Mesothelial cell of epicardium (in vitro differentiated cells): ENCODE results near the gene OSGIN1. TPM values are rescaled to one million over a fixed set of nuclear protein-coding genes. Genes with fewer than 3 reads are reported as not detected.

Experiments used
- DNase-seq, 2 experiments: peaks; one replicate each; pipeline ENCODE4 v3.0.0; 2021; ENCODE audit warnings: low spot score in 2 of 2; ENCODE audit not compliant: unreplicated experiment in 2 of 2
- H3K27ac Mint-ChIP-seq: 2 replicates; pipeline ENCODE4 v1.8.0; 2021; ENCODE audit warnings: mixed read lengths
- H3K27me3 Mint-ChIP-seq: 2 replicates; pipeline ENCODE4 v1.8.0; 2021; ENCODE audit warnings: low read depth, mixed read lengths
- H3K36me3 Mint-ChIP-seq: 2 replicates; pipeline ENCODE4 v1.8.0; 2021; ENCODE audit warnings: mixed read lengths
- H3K4me1 Mint-ChIP-seq: 2 replicates; pipeline ENCODE4 v1.8.0; 2021; ENCODE audit warnings: mixed read lengths
- H3K4me3 Mint-ChIP-seq: 2 replicates; pipeline ENCODE4 v1.8.0; 2021; ENCODE audit warnings: mild to moderate bottlenecking, moderate library complexity, mixed read lengths
- H3K9me3 Mint-ChIP-seq: 2 replicates; pipeline ENCODE4 v1.8.0; 2021; ENCODE audit warnings: mixed read lengths
- total RNA-seq: library from RNA; stranded (reverse); gene quantifications from 3 replicates; pipeline ENCODE4 v1.2.1, GENCODE V29; 2021
- TF ChIP-seq, protein P1 (sequence below): fragments of 200-600 bp; sonication (generic); IDR thresholded peaks from one replicate; pipeline ENCODE4 v1.5.0; 2021; ENCODE audit warnings: antibody characterized with exemption; ENCODE audit not compliant: unreplicated experiment

Gene OSGIN1
- total RNA-seq, 1 donor from 2014 or later = 2.5 TPM

DNA sequence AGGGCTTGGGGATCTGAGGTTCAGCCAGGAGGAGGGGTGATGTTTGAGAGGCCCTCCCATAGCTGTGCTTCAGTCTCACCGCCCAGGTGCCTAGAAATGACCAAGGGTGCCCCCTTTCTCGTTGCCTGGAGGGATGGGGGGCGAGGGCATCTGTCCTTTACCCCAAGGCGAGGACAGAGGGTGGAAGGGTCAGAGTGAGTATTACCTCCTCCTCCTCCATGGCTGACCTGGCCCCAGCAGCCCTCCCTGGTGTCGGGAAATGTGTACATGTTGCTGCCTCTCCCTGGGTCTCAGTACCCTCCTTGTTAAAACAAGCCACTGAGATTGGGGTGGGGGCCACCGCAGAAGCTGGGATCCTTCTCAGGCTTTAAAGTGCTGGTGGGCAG, 17.4 kb downstream of the OSGIN1 start:
- H3K27me3 Mint-ChIP-seq = peaks cover 20% of the 10 kb centered on the region
- H3K4me1 Mint-ChIP-seq = peaks cover 8% of the 10 kb centered on the region
- no peaks in the 10 kb centered on the region for H3K9me3 Mint-ChIP-seq
- H3K27ac Mint-ChIP-seq = no peak overlapping the region
- no peak overlapping the region for H3K4me3 Mint-ChIP-seq
- H3K36me3 Mint-ChIP-seq = no peaks in the 10 kb centered on the region
- TF ChIP-seq, protein P1, sequence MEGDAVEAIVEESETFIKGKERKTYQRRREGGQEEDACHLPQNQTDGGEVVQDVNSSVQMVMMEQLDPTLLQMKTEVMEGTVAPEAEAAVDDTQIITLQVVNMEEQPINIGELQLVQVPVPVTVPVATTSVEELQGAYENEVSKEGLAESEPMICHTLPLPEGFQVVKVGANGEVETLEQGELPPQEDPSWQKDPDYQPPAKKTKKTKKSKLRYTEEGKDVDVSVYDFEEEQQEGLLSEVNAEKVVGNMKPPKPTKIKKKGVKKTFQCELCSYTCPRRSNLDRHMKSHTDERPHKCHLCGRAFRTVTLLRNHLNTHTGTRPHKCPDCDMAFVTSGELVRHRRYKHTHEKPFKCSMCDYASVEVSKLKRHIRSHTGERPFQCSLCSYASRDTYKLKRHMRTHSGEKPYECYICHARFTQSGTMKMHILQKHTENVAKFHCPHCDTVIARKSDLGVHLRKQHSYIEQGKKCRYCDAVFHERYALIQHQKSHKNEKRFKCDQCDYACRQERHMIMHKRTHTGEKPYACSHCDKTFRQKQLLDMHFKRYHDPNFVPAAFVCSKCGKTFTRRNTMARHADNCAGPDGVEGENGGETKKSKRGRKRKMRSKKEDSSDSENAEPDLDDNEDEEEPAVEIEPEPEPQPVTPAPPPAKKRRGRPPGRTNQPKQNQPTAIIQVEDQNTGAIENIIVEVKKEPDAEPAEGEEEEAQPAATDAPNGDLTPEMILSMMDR = no peak
- no peak for DNase-seq

DNA sequence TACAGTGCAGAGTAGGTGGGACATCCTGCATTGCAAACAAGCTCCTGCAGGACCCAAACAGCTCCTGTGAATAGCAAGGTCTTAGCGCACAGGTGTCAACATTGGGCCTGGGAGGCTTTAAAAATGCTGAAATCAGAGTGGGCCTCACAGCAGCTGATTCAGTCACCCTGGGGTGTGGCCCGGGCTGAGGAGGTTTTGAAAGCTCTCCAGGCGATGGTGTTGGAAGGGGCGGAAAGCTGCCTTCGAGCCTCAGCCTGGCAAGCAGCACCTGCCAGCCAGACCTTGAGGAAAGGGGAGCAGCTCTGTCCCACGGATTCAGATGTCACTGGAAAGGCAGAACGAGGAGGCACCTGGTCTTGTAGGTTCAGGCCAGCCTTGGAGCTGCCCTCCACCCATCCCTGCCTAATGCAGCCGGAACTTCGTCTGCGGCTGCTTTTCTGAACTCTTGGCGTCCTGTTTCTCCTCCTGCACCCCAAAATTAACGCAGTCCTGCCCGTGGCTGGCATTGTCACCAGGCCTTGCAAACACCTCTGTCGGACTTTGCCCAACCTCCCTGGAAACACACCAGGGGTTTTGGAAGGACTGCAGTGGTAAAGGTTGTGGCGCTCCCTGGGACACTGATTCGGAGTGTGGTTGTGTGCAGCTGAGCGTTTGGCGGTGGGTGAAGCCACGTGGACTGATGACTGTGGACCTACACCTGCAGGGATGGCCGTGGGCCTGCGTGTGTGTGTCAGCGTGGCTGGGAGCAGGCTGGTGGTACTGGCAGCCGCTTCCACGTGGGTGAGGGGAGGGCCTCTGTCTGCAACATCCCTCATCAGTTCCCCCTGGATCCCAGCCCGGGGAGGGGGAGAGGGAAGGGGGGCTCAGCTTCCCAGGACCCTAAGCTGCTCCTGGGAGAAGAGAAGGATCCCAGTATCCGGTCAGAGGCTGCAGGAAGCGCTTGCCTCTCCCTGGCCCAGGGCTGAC, 18.4 kb downstream of the OSGIN1 start:
- Mint-ChIP-seq H3K4me3 (no peak overlapping the region), H3K4me1 (peaks cover 8% of the 10 kb centered on the region)

DNA sequence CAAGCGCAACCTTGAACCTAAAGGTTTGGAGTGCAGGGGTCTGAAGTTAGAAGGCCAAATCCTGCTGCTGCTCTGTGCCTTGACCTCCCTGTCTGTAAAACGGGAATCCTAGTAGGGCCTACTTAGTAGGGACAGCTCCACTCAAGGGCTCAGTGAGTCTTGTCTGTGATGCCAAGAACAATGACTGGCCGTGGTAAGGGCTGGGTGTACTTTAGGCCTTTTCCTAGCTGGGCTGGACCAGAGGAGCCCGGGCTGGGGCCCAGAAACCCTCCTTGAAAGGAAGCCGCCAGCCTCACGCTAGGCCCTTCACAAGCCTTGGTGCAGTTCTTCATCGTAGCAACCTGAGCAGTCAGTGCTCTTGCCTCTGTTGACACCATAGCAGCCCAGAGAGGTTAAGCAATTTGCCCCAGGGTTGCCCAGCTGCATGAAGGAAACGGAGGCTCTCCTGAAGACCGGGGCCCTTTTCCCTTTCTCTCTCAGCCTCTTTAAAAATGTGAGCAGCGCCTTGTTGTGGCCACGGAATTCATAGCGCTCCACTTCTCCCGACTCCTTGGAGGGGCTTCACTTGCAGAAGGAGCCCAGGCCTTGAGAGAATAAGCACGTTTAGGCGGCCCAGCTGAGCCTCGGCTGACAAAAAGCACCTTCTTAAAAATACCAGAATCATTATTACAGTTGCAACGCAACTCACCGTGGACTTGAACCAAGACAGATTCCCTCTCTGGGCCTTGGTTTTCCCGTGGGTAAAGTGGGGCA, 19.4 kb downstream of the OSGIN1 start:
- DNase-seq = no peak
- H3K4me1 Mint-ChIP-seq = peaks cover 8% of the 10 kb centered on the region
- H3K4me3 Mint-ChIP-seq = no peak overlapping the region
- TF ChIP-seq, protein P1 = no peak
- H3K36me3 Mint-ChIP-seq = no peaks in the 10 kb centered on the region
- peaks cover 20% of the 10 kb centered on the region for H3K27me3 Mint-ChIP-seq
- H3K9me3 Mint-ChIP-seq = no peaks in the 10 kb centered on the region
- H3K27ac Mint-ChIP-seq = no peak overlapping the region

More for the DNA sequence above, 18.4 kb downstream of the OSGIN1 start:
- H3K27me3 Mint-ChIP-seq = peaks cover 20% of the 10 kb centered on the region
- no peaks in the 10 kb centered on the region for H3K9me3 Mint-ChIP-seq
- no peaks in the 10 kb centered on the region for H3K36me3 Mint-ChIP-seq
- TF ChIP-seq, protein P1 = no peak
- no peak overlapping the region for H3K27ac Mint-ChIP-seq
- no peak for DNase-seq

DNA sequence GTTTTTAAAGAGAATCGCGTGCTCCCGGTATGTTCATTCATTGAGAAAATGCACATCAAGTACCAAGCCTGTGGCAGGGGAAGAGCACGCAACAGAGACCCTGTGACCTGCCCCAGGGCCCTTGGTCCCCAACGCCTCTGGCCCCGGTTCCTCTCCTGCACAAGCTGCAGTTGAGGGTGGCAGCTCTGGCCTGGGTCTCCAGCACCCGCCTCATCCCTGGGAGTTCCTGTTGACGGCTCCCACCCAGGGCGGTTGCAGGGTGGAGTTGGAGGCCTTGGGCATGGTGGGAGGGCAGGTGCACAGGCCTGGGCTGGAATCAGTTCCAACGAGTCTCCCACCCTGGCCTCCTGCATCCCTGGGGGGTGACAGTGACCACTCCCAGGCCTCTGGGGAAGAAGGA, 20.0 kb downstream of the OSGIN1 start:
- Mint-ChIP-seq H3K9me3 (peaks cover 3% of the 10 kb centered on the region), H3K4me3 (no peak overlapping the region), H3K36me3 (no peaks in the 10 kb centered on the region), H3K4me1 (peaks cover 8% of the 10 kb centered on the region), H3K27me3 (peaks cover 18% of the 10 kb centered on the region), H3K27ac (no peak overlapping the region)
- DNase-seq = no peak
- TF ChIP-seq, protein P1 = no peak

DNA sequence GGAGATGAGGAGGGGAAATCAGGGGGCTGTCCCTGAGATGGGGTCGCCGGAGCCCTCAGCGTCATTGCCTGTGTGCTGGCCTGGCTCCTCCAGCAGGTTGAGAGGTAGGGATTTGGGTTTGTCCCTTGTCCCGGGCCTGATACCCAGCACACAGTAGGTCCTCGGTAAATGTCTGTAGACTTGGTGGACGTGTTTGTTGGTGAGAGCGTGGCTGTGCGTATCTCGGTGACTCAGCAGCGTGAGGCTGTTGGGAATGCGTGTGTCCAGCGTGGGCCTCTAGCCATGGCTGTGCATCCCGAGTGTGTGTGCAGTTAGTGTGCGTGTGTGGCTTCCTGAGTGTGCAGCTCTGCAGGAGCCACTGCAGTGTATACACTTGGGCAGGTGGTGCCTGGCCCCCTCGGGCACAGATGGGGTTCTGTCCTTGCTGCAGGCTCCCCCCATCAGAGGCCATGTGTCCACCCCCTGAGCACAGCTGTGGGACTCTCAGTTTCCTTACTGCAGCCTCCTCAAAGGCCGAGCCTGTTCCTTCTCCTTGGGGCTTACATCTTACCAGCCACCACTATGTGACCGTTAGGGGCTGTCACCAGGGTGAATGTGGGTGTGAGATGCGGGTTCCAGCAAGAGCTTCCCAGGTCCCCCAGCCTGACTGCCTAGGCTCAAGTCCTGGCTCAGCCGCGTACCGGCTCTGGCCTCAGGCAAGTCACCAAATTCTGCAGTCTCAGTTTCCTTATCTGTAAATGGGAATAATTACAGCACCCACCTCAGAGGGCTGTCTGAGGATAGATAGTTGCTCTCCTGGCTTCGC, 20.7 kb downstream of the OSGIN1 start:
- peaks cover 10% of the 10 kb centered on the region for H3K9me3 Mint-ChIP-seq
- no peak overlapping the region for H3K4me3 Mint-ChIP-seq
- no peak for DNase-seq
- H3K4me1 Mint-ChIP-seq = peaks cover 8% of the 10 kb centered on the region
- no peak overlapping the region for H3K27ac Mint-ChIP-seq
- TF ChIP-seq, protein P1 = no peak
- H3K27me3 Mint-ChIP-seq = peaks cover 18% of the 10 kb centered on the region
- H3K36me3 Mint-ChIP-seq = peaks cover under 1% of the 10 kb centered on the region
